Endothelial cell of umbilical vein (primary cell): ENCODE data around the gene LRIG1. TPM values are rescaled to one million over a fixed set of nuclear protein-coding genes. Genes with fewer than 3 reads are reported as not detected.

Source experiments
- BruUV-seq: library from RNA; stranded (reverse); fragments of 400-500 nt; replicated peaks from 2 replicates; lab custom pipeline; 2021; lab: Mats Ljungman, UMichigan
- CTCF ChIA-PET: fragments of 300-600, 350-600 bp; sonication (Branson Sonifier 250); formaldehyde crosslinking; loops from one replicate; lab custom pipeline; 2021; ENCODE audit warnings: antibody characterized with exemption, inconsistent platforms; lab: Charles Lee
- POLR2A ChIA-PET: fragments of 300-600, 350-600 bp; sonication (Branson Sonifier 250); formaldehyde crosslinking; loops from one replicate; lab custom pipeline; 2021; ENCODE audit warnings: antibody characterized with exemption, inconsistent platforms; lab: Charles Lee
- DNase-seq: peaks from one replicate; pipeline ENCODE4 v3.0.0-alpha.2; 2011; ENCODE audit warnings: low read depth, low spot score
- FAIRE-seq: peaks from 2 replicates; lab custom pipeline; 2011; peaks lifted over from hg19 to GRCh38; lab: Jason Lieb, UNC
- H2AFZ ChIP-seq: 2 replicates; pipeline ENCODE4 v1.6.0; 2012; ENCODE audit warnings: low read depth, low read length, control low read depth, inconsistent platforms
- H3K27ac ChIP-seq: 2 replicates; pipeline ENCODE4 v1.5.1; 2011; ENCODE audit warnings: low read depth, mild to moderate bottlenecking, control low read depth, low read length, moderate library complexity; ENCODE audit not compliant: insufficient read depth
- H3K27me3 ChIP-seq, 2 experiments: 2 replicates each; pipeline versions ENCODE4 v1.6.0 to v1.6.1; 2011; ENCODE audit warnings: low read length in 2 of 2, mixed read lengths in 1 of 2; ENCODE audit not compliant: control insufficient read depth in 2 of 2, insufficient read depth in 2 of 2
- H3K36me3 ChIP-seq, 2 experiments: 2 replicates in 1 of 2; 3 replicates in 1 of 2; pipeline ENCODE4 v1.5.1; 2011; ENCODE audit warnings: low read length in 2 of 2, mild to moderate bottlenecking in 1 of 2, moderate library complexity in 1 of 2; ENCODE audit not compliant: control insufficient read depth in 2 of 2, insufficient read depth in 2 of 2; ENCODE audit errors: extremely low read depth in 1 of 2
- H3K4me1 ChIP-seq: 3 replicates; pipeline ENCODE4 v1.5.1; 2011; ENCODE audit warnings: mild to moderate bottlenecking, low read length; ENCODE audit not compliant: control insufficient read depth, insufficient read depth; ENCODE audit errors: extremely low read depth
- H3K4me2 ChIP-seq: 2 replicates; pipeline ENCODE4 v1.6.1; 2011; ENCODE audit warnings: low read length, control low read depth, mixed read lengths; ENCODE audit not compliant: insufficient read depth
- H3K4me3 ChIP-seq, 3 experiments: fragments of 200-600 bp in 1 of 3; sonication (generic), shearing (Covaris generic) in 1 of 3; replicated peaks in 1 of 3; 2 replicates each; pipeline ENCODE4 v1.5.1; 2011 to 2016; ENCODE audit warnings: control low read depth in 3 of 3, low read length in 3 of 3, mild to moderate bottlenecking in 2 of 3, inconsistent platforms in 1 of 3, low read depth in 1 of 3, moderate library complexity in 1 of 3; ENCODE audit not compliant: insufficient read depth in 1 of 3
- H3K79me2 ChIP-seq: 2 replicates; pipeline ENCODE4 v1.6.0; 2012; ENCODE audit warnings: low read length, inconsistent platforms; ENCODE audit not compliant: control insufficient read depth, insufficient read depth
- H3K9ac ChIP-seq: replicated peaks from 2 replicates; pipeline ENCODE3; 2011; ENCODE audit warnings: low read length, control low read depth; ENCODE audit not compliant: insufficient read depth; ENCODE audit errors: extremely low read depth
- H3K9me1 ChIP-seq: replicated peaks from 3 replicates; pipeline ENCODE4 v1.6.0; 2011; ENCODE audit warnings: mild to moderate bottlenecking, low read length; ENCODE audit not compliant: control insufficient read depth, insufficient read depth; ENCODE audit errors: extremely low read depth
- H3K9me3 ChIP-seq: replicated peaks from 2 replicates; pipeline ENCODE4 v1.5.1; 2012; ENCODE audit warnings: low read length, inconsistent platforms; ENCODE audit not compliant: control insufficient read depth, insufficient read depth
- H4K20me1 ChIP-seq: replicated peaks from 2 replicates; pipeline ENCODE3; 2011; ENCODE audit warnings: mild to moderate bottlenecking, low read length; ENCODE audit not compliant: control insufficient read depth, insufficient read depth; ENCODE audit errors: extremely low read depth
- CTCF ChIP-seq, 2 donors: IDR thresholded peaks; 1 replicate in 1 of 2; 2 replicates in 1 of 2; pipeline ENCODE4 v1.5.1; 2011; ENCODE audit warnings: low read length in 2 of 2, mild to moderate bottlenecking in 2 of 2, moderate library complexity in 2 of 2, control low read depth in 1 of 2, inconsistent platforms in 1 of 2, low read depth in 1 of 2; ENCODE audit not compliant: insufficient read depth in 1 of 2; ENCODE audit errors: extremely low read depth in 1 of 2
- EZH2 ChIP-seq: IDR thresholded peaks from 2 replicates; pipeline ENCODE4 v1.6.1; 2012; ENCODE audit warnings: borderline replicate concordance, low read depth, mild to moderate bottlenecking, moderate library complexity, low read length, inconsistent platforms; ENCODE audit not compliant: severe bottlenecking
- FOS ChIP-seq: IDR thresholded peaks from 2 replicates; pipeline ENCODE4 v1.6.1; 2011; ENCODE audit warnings: mild to moderate bottlenecking, low read length, moderate library complexity, borderline replicate concordance; ENCODE audit not compliant: insufficient read depth
- GATA2 ChIP-seq: IDR thresholded peaks from 2 replicates; pipeline ENCODE4 v1.7.0; 2011; ENCODE audit warnings: low read depth, mild to moderate bottlenecking, moderate library complexity, mixed read lengths, low read length; ENCODE audit not compliant: insufficient read length, insufficient read depth
- JUN ChIP-seq: IDR thresholded peaks from 2 replicates; pipeline ENCODE4 v1.6.1; 2011; ENCODE audit warnings: borderline replicate concordance, low read depth; ENCODE audit not compliant: insufficient read length, insufficient read depth
- MAX ChIP-seq: IDR thresholded peaks from 2 replicates; pipeline ENCODE4 v1.6.1; 2011; ENCODE audit not compliant: insufficient read depth, insufficient read length
- MYC ChIP-seq: IDR thresholded peaks from one replicate; pipeline ENCODE4 v1.6.1; 2011; ENCODE audit warnings: mild to moderate bottlenecking, low read depth, low read length
- POLR2A ChIP-seq: IDR thresholded peaks from 2 replicates; pipeline ENCODE4 v1.6.1; 2012; ENCODE audit warnings: low read depth, mild to moderate bottlenecking, control low read depth, low read length
- POLR2AphosphoS5 ChIP-seq: IDR thresholded peaks from 2 replicates; pipeline ENCODE4 v1.6.1; 2012; ENCODE audit warnings: low read depth, mild to moderate bottlenecking, control low read depth, low read length, moderate library complexity; ENCODE audit not compliant: insufficient read depth
- dilution Hi-C: fragments of 300-500 bp; cut with MboI; formaldehyde crosslinking; loops from one replicate; pipeline ENCODE4 v1.15.0; 2019; ENCODE audit warnings: low sequenced_read_pairs; ENCODE audit not compliant: extremely low pct_ligation_motif_present
- intact Hi-C: fragments of 100-400 bp; cut with micrococcal nuclease; formaldehyde crosslinking; loops from one replicate; pipeline ENCODE4 v1.10.0; 2022
- polyA plus RNA-seq, 4 experiments: library from polyadenylated mRNA; depleted of rRNA in 3 of 4; stranded (reverse) in 3 of 4; unstranded in 1 of 4; fragments of >200 nt; gene quantifications; 2 replicates each; pipeline versions ENCODE4 v1.2.1 to v1.2.3, GENCODE V29; 2011 to 2012; ENCODE audit warnings: missing spikeins in 1 of 4
- total RNA-seq: library from RNA; stranded (reverse); gene quantifications from 2 replicates; pipeline ENCODE4 v1.2.3, GENCODE V29; 2021

The LRIG1 gene
- total and polyA plus RNA-seq, 2 donors (not counting 3 experiments of a cell fraction or from before 2014, with no cell fraction given), result 50.3 to 52.2 TPM

DNA sequence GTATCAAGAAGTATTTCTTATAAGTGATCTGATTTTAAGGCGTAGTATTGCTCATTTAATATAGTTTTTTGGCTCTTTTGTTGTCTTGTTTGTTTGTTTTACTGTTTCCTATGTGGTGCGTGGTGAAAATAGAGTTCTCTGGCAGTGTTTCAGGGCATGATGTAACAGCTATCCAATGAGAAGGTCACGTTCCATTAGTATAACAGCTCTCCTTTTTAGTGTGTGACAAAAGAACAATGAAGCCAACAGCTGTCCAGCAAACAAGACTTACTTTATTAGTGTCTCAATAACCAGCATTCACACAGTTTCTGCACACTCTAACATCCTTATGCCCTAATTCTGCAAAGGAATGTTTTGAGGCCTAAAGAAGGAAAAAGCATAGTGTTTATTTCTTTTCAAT, 152.1 kb downstream of the LRIG1 start:
- H3K9me3 ChIP-seq, result no peaks in the 10 kb centered on the region
- no peak overlapping the region for H3K4me3 ChIP-seq
- no peaks in the 10 kb centered on the region for H3K79me2 ChIP-seq
- ChIA-PET POLR2A (no interaction called here), CTCF (interaction anchor here (1.2 to 1.6 kb wide), 2 partner anchors 20 to 29 kb away, joined by 3 to 5 read pairs; no protein-coding TSS in a partner anchor)
- H3K4me2 ChIP-seq, result no peak overlapping the region
- no peak for FAIRE-seq
- H3K27me3 ChIP-seq, result no peaks in the 10 kb centered on the region
- dilution Hi-C loops, result no loop called here
- intact Hi-C loops, result no loop called here
- BruUV-seq, result no TSS peak
- no peaks in the 10 kb centered on the region for H3K36me3 ChIP-seq
- no peaks in the 10 kb centered on the region for H4K20me1 ChIP-seq
- peaks cover 6% of the 10 kb centered on the region for H3K4me1 ChIP-seq
- peak; percentile 66 for DNase-seq
- no peak for TF ChIP-seq POLR2A
- no peak for TF ChIP-seq FOS
- no peak for TF ChIP-seq MYC
- no peak for TF ChIP-seq POLR2AphosphoS5
- TF ChIP-seq MAX, result no peak
- no peak for TF ChIP-seq GATA2
- TF ChIP-seq EZH2, result no peak
- TF ChIP-seq JUN, result no peak
- TF ChIP-seq CTCF (IDR thresholded peaks at IDR 0.05; ENCODE audit: extremely low read depth in 1 of 2, insufficient read depth in 1 of 2, low read depth in 1 of 2, low read length in 2 of 2), result no peak
- H2AFZ ChIP-seq, result no peak overlapping the region
- no peak overlapping the region for H3K27ac ChIP-seq
- H3K9me1 ChIP-seq, result no peaks in the 10 kb centered on the region
- H3K9ac ChIP-seq, result no peak overlapping the region
